ENCODE measurements around the gene HCRTR1.

Gene HCRTR1

DNA sequence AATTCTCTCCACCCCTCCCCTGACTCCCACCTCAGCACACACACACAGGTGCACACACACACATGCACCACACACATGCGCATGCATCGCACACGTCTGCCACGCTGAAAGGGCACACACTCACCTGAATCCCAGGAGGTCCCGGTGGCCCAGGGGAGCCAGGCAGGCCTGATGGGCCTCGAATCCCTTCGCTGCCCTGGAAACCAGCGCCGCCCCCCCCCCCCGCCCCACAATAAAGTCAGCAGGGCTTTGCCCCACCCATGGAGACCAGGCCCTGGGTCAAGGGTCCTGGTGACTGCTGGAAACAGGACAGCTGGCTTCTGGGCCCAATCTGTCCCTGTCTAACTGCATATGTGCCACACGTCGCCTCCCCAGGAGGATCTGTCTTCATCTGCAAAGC is 45.0 kb downstream of the HCRTR1 start:
- DNase-seq (ENCODE audit: insufficient read length, low spot score) (no peak), FAIRE-seq (no peak)
- TF ChIP-seq POLR2A (IDR thresholded peaks at IDR 0.05; ENCODE audit: low read depth, low read length) = no peak
- TF ChIP-seq POLR2AphosphoS5 (IDR thresholded peaks at IDR 0.05; ENCODE audit: low read depth, low read length) = no peak
- no peak for TF ChIP-seq TAF1 (IDR thresholded peaks at IDR 0.05; ENCODE audit: low read depth, low read length)
- TF ChIP-seq POU2F2 (IDR thresholded peaks at IDR 0.05; ENCODE audit: low read depth, low read length) = no peak
- TF ChIP-seq PAX5 (IDR thresholded peaks at IDR 0.05; ENCODE audit: insufficient read depth, low read length, severe bottlenecking) = no peak
- TF ChIP-seq SPI1 (IDR thresholded peaks at IDR 0.05; ENCODE audit: low read depth, low read length) = no peak

DNA sequence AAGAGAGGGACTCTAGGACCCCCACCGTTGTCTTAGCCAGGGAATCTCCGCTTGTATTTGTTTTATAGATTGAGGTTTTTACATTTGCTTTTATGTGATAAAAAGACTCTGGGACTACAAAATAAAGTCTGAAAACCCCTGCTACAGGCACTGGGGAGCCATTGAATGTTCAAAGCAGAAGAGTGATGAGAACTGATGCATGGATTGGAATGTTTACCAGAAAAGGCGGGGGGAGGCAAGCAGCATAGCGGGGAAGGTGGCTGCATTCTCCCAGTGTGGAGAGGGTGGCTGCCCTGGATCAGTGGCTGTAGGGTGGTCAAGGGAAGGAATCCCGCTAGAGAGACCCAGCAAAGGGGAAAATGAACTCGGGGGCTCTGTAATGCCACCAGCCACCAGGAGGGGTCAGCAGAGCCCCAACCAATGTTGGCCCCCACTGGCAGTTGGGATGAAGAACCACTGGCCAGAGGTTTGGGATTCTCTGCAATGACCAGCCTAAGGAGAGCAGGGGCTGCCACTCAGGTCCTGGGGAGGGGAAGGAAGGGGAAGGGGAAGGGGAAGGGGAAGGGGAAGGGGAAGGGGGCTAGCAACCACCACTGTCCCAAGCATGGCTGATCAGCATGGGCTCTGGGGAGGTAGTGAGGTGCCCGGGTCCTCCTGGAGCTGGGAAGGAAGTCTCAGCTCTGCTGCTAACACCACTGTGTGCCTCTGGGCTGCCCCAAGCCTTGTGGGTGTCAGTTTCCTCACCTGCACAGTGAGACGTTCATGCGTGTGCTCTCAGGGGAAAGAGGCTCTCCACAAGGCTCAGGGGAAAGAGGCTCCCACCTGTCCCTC is 46.3 kb downstream of the HCRTR1 start:
- peak; percentile 81 for DNase-seq (ENCODE audit: insufficient read length, low spot score)
- FAIRE-seq = peak; percentile 82
- TF ChIP-seq SPI1 (IDR thresholded peaks at IDR 0.05; ENCODE audit: low read depth, low read length) (no peak), TAF1 (IDR thresholded peaks at IDR 0.05; ENCODE audit: low read depth, low read length) (no peak), POLR2AphosphoS5 (IDR thresholded peaks at IDR 0.05; ENCODE audit: low read depth, low read length) (no peak), POLR2A (IDR thresholded peaks at IDR 0.05; ENCODE audit: low read depth, low read length) (no peak), POU2F2 (IDR thresholded peaks at IDR 0.05; ENCODE audit: low read depth, low read length) (no peak), PAX5 (IDR thresholded peaks at IDR 0.05; ENCODE audit: insufficient read depth, low read length, severe bottlenecking) (no peak)

GRCh38 chr1:31664528-31664927 is 47.0 kb downstream of the HCRTR1 start:
- TF ChIP-seq SPI1 (IDR thresholded peaks at IDR 0.05; ENCODE audit: low read depth, low read length) (no peak), POLR2A (IDR thresholded peaks at IDR 0.05; ENCODE audit: low read depth, low read length) (no peak), POU2F2 (IDR thresholded peaks at IDR 0.05; ENCODE audit: low read depth, low read length) (no peak), TAF1 (IDR thresholded peaks at IDR 0.05; ENCODE audit: low read depth, low read length) (no peak), PAX5 (IDR thresholded peaks at IDR 0.05; ENCODE audit: insufficient read depth, low read length, severe bottlenecking) (no peak), POLR2AphosphoS5 (IDR thresholded peaks at IDR 0.05; ENCODE audit: low read depth, low read length) (no peak)
- FAIRE-seq (no peak), DNase-seq (ENCODE audit: insufficient read length, low spot score) (no peak)

DNA sequence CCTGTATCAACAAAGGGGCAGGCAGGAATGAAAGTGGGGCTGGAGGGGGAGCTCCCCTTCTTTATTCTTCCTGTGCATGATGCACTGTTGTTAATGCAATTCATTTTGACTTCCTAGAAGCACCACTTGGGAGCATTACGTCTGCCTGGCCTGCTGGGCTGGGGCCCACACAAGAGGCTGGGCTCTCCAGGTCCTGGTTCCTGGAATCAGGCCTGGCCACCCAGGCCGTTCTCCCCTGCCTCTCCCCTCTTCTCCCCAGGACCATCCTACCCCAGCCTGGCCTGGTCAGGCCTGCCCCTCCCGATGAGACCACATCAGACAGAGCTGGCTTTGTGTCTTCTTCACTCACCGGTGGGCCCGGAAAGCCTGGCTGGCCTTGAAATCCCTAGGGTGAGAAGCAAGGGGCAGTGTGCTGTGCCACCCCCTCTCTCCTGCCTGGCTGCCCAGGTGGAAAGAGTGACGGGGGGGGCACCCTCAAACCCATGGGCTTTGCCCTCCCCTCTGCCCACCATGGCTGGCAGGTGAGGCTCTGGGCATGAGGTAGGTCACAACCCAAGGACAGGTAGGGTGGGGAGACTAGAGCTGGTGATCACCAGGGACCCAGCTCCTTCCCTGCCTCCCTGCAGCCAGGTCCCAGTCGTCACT is 47.9 kb downstream of the HCRTR1 start:
- FAIRE-seq = no peak
- DNase-seq (ENCODE audit: insufficient read length, low spot score) = no peak
- TF ChIP-seq TAF1 (IDR thresholded peaks at IDR 0.05; ENCODE audit: low read depth, low read length) (no peak), POU2F2 (IDR thresholded peaks at IDR 0.05; ENCODE audit: low read depth, low read length) (no peak), SPI1 (IDR thresholded peaks at IDR 0.05; ENCODE audit: low read depth, low read length) (no peak), POLR2A (IDR thresholded peaks at IDR 0.05; ENCODE audit: low read depth, low read length) (no peak), PAX5 (IDR thresholded peaks at IDR 0.05; ENCODE audit: insufficient read depth, low read length, severe bottlenecking) (no peak), POLR2AphosphoS5 (IDR thresholded peaks at IDR 0.05; ENCODE audit: low read depth, low read length) (no peak)

DNA sequence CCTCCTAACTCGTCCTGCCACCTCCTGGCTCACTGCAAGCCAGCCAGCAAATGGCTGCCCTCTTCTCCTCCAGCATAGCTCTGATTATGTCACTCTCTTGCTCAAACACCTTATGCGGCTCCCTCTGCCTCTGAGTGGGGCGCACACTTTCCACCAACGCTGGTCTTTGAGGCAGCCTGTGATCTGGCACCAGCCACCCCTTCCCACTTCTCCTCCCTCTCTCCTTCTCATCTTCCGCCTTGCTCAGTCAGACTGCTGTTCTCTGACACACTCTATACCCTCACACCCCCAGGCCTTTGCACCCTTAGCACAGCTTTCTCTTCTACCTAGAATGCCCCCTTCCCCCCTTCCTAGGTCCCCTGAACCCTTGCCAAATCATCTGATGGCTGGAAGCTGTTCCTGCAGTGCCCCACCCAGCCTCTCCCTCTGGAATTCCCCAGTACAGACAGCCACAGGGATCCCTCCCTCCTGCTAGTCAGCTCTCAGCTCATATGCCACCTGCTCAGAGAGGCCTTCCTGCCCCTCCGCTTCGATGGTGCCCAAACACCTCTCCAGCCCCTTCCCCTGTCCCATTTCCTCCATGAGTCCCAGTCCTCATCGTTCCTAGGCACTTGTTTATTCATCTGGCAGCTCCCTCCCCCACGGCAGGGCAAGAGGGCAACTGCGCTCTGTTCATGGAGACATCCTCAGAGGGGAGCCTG is 48.9 kb downstream of the HCRTR1 start:
- DNase-seq (ENCODE audit: insufficient read length, low spot score) = no peak
- no peak for FAIRE-seq
- no peak for TF ChIP-seq POLR2A (IDR thresholded peaks at IDR 0.05; ENCODE audit: low read depth, low read length)
- no peak for TF ChIP-seq SPI1 (IDR thresholded peaks at IDR 0.05; ENCODE audit: low read depth, low read length)
- no peak for TF ChIP-seq PAX5 (IDR thresholded peaks at IDR 0.05; ENCODE audit: insufficient read depth, low read length, severe bottlenecking)
- TF ChIP-seq POLR2AphosphoS5 (IDR thresholded peaks at IDR 0.05; ENCODE audit: low read depth, low read length) = no peak
- no peak for TF ChIP-seq POU2F2 (IDR thresholded peaks at IDR 0.05; ENCODE audit: low read depth, low read length)
- TF ChIP-seq TAF1 (IDR thresholded peaks at IDR 0.05; ENCODE audit: low read depth, low read length) = no peak

- DNase-seq (ENCODE audit: insufficient read length, low spot score) (no peak), FAIRE-seq (no peak)
- TF ChIP-seq POU2F2 (IDR thresholded peaks at IDR 0.05; ENCODE audit: low read depth, low read length) = no peak
- no peak for TF ChIP-seq POLR2AphosphoS5 (IDR thresholded peaks at IDR 0.05; ENCODE audit: low read depth, low read length)
- TF ChIP-seq TAF1 (IDR thresholded peaks at IDR 0.05; ENCODE audit: low read depth, low read length) = no peak
- TF ChIP-seq POLR2A (IDR thresholded peaks at IDR 0.05; ENCODE audit: low read depth, low read length) = no peak
- no peak for TF ChIP-seq SPI1 (IDR thresholded peaks at IDR 0.05; ENCODE audit: low read depth, low read length)
- TF ChIP-seq PAX5 (IDR thresholded peaks at IDR 0.05; ENCODE audit: insufficient read depth, low read length, severe bottlenecking) = no peak
Observed at GRCh38 chr1:31667065-31667785, 49.7 kb downstream of the HCRTR1 start.

- TF ChIP-seq TAF1 (IDR thresholded peaks at IDR 0.05; ENCODE audit: low read depth, low read length) (no peak), POLR2AphosphoS5 (IDR thresholded peaks at IDR 0.05; ENCODE audit: low read depth, low read length) (no peak), PAX5 (IDR thresholded peaks at IDR 0.05; ENCODE audit: insufficient read depth, low read length, severe bottlenecking) (no peak), POU2F2 (IDR thresholded peaks at IDR 0.05; ENCODE audit: low read depth, low read length) (no peak), POLR2A (IDR thresholded peaks at IDR 0.05; ENCODE audit: low read depth, low read length) (no peak), SPI1 (IDR thresholded peaks at IDR 0.05; ENCODE audit: low read depth, low read length) (no peak)
- no peak for DNase-seq (ENCODE audit: insufficient read length, low spot score)
- no peak for FAIRE-seq
Observed at GRCh38 chr1:31668303-31668883, 50.9 kb downstream of the HCRTR1 start.

DNA sequence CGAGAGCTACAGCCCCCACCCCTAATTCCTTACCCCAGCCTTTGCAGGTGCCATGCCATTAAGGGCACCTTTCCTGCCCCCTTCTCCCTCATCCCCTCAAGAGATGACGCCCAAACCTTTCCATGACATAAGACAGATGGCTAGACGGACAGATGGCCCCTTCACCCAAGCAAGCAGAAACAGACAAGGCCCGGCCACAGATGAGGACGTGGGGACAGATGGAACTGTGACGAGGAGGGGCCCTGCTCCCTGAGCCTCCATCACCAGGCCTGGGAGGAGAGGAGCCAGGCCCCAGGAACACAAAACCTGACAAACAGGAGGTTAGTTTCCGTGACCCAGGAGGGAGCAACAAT is 51.9 kb downstream of the HCRTR1 start:
- FAIRE-seq (no peak), DNase-seq (ENCODE audit: insufficient read length, low spot score) (no peak)
- TF ChIP-seq SPI1 (IDR thresholded peaks at IDR 0.05; ENCODE audit: low read depth, low read length) = no peak
- no peak for TF ChIP-seq TAF1 (IDR thresholded peaks at IDR 0.05; ENCODE audit: low read depth, low read length)
- no peak for TF ChIP-seq PAX5 (IDR thresholded peaks at IDR 0.05; ENCODE audit: insufficient read depth, low read length, severe bottlenecking)
- TF ChIP-seq POU2F2 (IDR thresholded peaks at IDR 0.05; ENCODE audit: low read depth, low read length) = no peak
- no peak for TF ChIP-seq POLR2AphosphoS5 (IDR thresholded peaks at IDR 0.05; ENCODE audit: low read depth, low read length)
